ENCODE measurements around the gene INTS6L.

The INTS6L gene

GRCh38 chrX:135625995-135626394 is 105.5 kb downstream of the INTS6L start:
- DNase-seq, result no peak

- DNase-seq, result no peak
These were observed 108.9 kb downstream of the INTS6L start for GRCh38 chrX:135629342-135629741.
